Posterior cingulate gyrus (tissue), 11 donors: ENCODE results near the gene MRO.
"Not testable (repeated sequence)": the region's sequence is repeated elsewhere in the genome, so short reads cannot be mapped to it uniquely, and the experiment has no call there.

Experiments
- DNase-seq, 10 donors: peaks; one replicate each; pipeline versions ENCODE4 v3.0.0 to v3.0.0-alpha.2; 2020 to 2021; ENCODE audit warnings: mixed read lengths in 3 of 10
- intact Hi-C: fragments of 100-400 bp; cut with DNase I; formaldehyde crosslinking; loops from one replicate; pipeline ENCODE4 v1.15.1; 2023

MRO gene

DNA sequence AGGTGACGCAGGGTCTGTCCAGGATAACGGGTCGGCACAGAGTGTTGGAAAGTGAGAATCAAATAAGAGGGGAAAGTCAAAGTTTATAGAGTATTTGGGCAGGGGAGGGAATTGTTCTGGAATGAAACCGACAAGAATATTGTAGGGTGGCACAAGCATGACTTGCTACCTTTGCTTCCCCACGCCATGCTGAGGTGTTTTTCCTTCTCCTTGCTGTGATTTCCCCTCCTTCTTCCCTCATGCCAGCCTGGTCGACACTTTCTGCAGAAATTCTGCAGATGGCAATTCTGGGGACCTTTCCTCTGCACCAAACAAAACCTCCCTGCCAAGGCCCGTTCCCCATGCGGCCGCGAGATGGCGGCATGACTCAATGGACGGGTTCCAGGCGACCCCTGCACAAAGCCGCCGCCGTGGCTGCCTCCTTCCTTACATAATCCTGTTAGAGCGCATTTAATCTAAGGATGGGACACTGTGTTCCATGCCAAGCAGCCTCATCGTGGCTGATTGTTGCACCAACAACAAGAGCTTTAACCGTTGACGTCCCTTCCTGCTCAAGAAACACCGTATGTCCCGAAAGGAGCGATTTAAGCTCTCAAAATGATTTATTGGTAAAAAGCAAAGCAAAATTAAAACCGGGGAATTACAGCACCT lies at the start of gene MRO:
Gene MRO (minus strand): TSS at position 289 of the 651 bp plus-strand sequence. CDS start 10,616 bp downstream, outside the sequence.
- DNase-seq = peak; percentile 81 to 97 (median 86)
- intact Hi-C loops = loop anchor here (1.0 to 5.0 kb wide), 2 partner anchors 57 to 231 kb away; partner anchors contain the start of gene ME2

GRCh38 chr18:50869150-50869549 lies 49.3 kb upstream of the MRO start:
- DNase-seq = no peak
- intact Hi-C loops = no loop called here

GRCh38 chr18:50866765-50867164 lies 46.9 kb upstream of the MRO start:
- intact Hi-C loops = no loop called here
- no peak for DNase-seq

GRCh38 chr18:50863840-50864375 lies 44.1 kb upstream of the MRO start:
- intact Hi-C loops = no loop called here

GRCh38 chr18:50862401-50862800 lies 42.6 kb upstream of the MRO start:
- no peak for DNase-seq
- intact Hi-C loops = no loop called here

More at GRCh38 chr18:50863840-50864375, 44.1 kb upstream of the MRO start:
- no peak for DNase-seq

DNA sequence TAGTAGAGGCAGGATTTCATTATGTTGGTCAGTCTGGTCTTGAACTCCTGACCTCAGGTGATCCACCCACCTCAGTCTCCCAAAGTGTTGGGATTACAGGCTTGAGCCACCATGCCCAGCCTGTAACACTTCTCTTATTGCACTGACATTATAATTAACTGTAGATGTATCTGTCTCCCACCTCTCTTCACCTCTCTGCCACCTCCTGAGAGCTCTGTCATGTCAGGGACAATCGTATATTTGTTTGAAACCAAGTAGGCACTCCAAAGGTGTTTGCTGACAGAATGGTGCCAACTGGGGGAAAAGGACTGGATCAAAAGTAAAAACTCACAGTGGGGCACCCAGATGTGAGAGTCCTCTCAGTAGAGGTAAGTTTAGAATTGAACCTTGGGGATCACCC lies 41.8 kb upstream of the MRO start:
- DNase-seq = no peak
- intact Hi-C loops = no loop called here

DNA sequence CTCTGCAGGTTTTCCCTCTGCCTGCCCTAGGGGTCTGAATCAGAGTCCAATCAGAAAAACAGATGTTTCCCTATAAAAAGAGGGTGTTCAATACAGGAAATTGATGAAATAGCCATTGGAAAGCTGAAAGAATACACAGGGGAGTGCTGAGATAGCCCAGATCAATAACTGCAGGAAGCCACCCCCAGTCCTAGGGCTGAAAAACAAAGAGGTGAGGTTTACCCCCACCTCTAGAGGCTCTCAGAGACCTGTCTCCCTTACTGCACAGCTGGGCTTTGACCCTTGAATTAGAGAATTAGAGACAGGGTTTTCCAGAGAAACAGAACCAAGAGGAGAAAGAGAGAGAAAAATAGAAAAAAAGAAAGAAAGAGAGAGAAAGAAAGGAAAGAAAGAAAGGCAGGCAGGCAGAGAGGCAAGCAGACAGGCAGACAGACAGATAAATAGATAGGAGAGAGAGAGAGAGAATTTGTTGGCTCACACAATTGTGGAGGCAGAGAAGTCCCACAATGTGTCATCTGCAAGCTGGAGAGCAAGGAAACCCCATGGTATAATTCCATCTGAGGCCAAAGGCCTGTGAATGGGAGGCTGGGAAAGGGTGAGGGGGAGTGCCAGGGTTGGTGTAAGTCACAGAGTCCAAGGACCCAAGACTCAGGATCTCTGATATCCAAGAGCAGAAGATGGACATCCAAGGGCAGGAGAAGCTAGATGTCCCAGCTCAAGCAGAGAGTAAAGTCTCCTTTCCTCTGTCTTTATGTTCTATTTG lies 40.2 kb upstream of the MRO start:
- DNase-seq = no peak
- intact Hi-C loops = no loop called here

- no peak for DNase-seq
- intact Hi-C loops = no loop called here
Observed at GRCh38 chr18:50857694-50858093, 37.9 kb upstream of the MRO start.

- DNase-seq, intact Hi-C loops: not testable (repeated sequence)
Observed at GRCh38 chr18:50857166-50857565, 37.4 kb upstream of the MRO start.

GRCh38 chr18:50855976-50856757 lies 36.4 kb upstream of the MRO start:
- no peak for DNase-seq
- intact Hi-C loops = no loop called here

GRCh38 chr18:50853863-50854271 lies 34.1 kb upstream of the MRO start:
- no peak for DNase-seq
- intact Hi-C loops = no loop called here

DNA sequence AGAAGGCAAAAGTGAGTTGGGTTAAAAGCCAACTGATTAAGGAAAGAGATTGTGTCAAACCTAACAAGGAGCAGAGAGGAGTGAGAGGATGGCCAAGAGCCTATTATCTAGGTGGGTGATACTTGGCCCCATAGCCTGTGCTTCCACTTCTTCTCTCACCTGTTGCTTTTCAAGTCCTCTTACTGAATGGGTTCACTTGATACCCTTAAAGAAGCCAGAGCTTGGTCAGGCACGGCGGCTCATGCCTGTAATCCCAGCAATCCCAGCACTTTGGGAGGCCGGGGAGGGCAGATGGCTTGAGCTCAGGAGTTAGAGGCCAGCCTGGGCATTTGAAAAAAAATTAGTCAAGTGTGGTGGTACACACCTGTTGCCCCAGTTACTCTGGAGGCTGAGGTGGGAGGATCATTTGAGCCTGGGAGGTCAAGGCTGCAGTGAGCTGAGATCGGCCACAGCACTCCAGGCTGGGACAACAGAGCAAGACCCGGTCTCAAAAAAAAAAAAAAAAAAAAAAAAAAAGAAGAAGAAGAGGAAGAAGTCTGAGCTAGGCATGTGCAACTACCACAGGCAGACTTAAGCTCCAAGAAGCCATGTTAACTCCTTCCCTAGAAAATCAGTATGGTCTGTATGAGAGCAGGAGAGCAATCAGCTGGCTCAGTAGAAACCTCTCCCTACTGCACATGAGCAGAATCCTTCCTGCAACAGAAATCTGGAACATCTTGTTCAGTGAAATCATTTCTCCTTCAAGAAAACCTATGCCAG lies 30.7 kb upstream of the MRO start:
- intact Hi-C loops = no loop called here
- DNase-seq = no peak

- no peak for DNase-seq
- intact Hi-C loops = no loop called here
Observed at GRCh38 chr18:50849419-50849821, 29.6 kb upstream of the MRO start.

- intact Hi-C loops = no loop called here
- no peak for DNase-seq
Observed at GRCh38 chr18:50848991-50849390, 29.2 kb upstream of the MRO start.

DNA sequence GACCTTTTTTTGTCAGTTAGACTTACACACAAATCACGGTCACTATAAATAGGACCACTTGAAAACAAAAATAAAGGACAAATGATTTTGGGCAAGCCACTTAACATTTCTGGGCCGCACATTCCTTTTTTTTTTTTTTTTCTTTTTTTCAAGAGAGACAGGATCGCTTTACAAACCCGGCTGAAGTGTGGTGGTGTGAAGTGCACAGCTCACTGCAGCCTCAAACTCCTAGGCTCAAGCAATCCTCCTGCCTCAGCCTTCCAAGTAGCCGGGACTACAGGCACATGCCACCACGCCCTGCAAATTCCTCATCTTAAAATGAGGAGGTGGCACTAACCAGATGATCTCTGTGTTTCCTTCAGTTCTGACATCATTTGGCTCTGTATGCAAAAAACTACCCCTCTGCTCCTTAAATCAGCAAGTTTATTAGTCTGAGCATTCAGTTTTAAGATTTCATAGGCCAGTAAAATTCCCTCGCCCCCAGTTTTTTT lies 28.3 kb upstream of the MRO start:
- intact Hi-C loops = no loop called here
- no peak for DNase-seq

- intact Hi-C loops = no loop called here
- no peak for DNase-seq
Observed at GRCh38 chr18:50847192-50847591, 27.4 kb upstream of the MRO start.

DNA sequence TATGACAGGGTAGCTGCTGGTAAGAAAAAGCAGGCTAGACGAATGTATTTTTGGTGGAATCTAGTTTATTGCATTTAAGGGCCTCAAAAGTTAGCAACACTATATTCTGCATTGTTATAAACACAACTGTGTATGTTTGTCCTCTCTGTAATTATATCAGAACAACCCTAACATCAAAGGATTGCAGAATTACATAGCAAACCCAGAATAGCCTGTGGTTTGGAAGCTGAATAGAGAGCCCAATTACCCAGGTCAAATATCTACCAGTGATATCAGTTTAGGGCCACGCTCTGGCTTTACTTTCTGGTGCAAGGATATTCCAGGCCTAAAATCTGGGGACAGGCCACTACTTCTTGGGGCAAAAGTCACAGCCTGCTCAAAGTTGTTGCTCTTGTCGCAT lies 25.1 kb upstream of the MRO start:
- intact Hi-C loops = no loop called here
- no peak for DNase-seq

DNA sequence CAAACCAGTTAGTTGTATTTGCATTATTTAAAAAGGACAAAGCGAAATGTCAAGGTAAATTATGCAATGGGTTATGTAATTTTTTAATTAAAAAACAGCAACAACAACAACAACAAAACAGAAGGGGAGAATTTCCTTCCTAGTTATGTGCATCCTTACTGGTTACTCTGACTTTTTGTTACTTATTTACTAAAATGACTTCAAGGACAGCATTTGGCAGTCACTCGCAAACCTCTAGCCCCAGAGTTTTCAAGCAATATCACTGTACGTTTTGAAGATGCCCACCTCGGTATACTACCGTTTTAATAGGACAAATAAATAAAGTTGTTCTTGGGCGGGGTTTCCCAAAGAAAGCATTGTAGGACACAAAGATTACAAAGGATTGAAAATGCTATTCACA lies 24.7 kb upstream of the MRO start:
- intact Hi-C loops = no loop called here
- DNase-seq = no peak

DNA sequence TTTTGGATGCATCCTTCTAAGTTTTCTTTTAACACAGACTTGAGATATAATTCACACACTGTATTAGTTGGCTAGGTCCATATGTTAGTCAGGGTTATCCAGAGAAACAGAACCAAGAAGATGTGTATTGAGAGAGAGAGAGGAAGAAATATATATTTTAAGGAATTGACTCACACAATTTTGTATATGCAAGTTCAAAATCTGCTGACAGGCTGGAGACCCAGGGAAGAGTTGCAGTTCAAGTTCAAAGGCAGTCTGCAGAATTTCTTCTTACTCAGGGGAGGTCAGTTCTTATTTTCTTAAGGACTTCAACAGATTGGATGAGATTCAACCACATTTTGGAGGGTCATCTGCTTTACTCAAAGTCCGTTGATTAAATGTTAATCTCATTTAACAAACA lies 23.0 kb upstream of the MRO start:
- DNase-seq = no peak
- intact Hi-C loops = no loop called here

DNA sequence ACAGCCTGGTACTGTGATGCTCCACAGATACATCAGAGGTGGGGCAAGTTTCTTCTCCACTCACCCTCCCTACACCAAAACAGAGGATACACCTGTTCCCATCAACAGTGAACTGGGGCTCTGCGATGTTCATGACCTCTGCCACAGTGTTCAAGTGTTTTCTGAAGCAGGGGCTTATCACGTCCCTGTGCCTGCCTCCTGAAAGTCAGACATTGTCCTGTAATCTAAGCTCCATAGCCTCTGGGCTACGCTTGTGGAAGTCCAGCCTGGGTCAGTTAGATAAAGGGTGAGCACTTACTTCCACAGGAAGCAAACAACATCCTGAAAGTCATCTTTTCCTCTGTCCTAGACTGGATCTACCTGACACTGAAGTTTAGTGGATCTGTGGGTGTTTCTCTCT lies 20.2 kb upstream of the MRO start:
- intact Hi-C loops = no loop called here
- no peak for DNase-seq
